ENCODE results near the gene BAX. TPM values are rescaled to one million over a fixed set of nuclear protein-coding genes. Genes with fewer than 3 reads are reported as not detected.

BAX gene
- polyA plus RNA-seq, 2 of the 4 experiments (the other 2 are of a cell fraction): 134 to 299 TPM

DNA sequence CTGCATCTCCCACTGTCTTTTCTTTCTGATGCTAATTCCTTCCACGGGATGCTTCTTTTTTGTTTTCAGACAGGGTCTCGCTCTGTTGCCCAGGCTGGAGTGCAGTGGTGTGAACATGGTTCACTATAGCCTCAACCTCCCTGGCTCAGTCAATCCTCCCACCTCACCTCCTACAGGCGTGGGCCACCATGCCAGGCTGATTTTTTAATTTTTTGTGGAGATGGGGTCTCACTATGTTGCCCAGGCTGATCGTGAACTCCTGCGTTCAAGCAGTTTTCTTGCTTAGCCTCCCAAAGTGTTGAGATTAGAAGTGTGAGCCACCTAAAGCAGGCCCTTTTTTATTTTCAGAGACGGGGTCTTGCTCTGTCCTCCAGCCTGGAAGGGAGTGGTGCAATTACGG, 33.6 kb downstream of the BAX start:
- ATAC-seq (no peak), DNase-seq (ENCODE audit: low read depth in 1 of 2, low spot score in 1 of 2) (no peak), FAIRE-seq (no peak)
- ChIA-PET CTCF (interaction anchor here (13.4 to 14.7 kb wide), 2 partner anchors 10 to 22 kb away, joined by 360 to 408 read pairs; partner anchors contain the start of gene LHB), POLR2A (no interaction called here)
- TF ChIP-seq MAZ (IDR thresholded peaks at IDR 0.05; ENCODE audit: borderline replicate concordance, low read depth, low read length): no peak
- no peak for TF ChIP-seq JUNB (IDR thresholded peaks at IDR 0.05)
- TF ChIP-seq RFX5 (IDR thresholded peaks at IDR 0.05): no peak
- no peak for TF ChIP-seq ZC3H11A (IDR thresholded peaks at IDR 0.05)
- TF ChIP-seq HOXB13 (CRISPR knock-in tag; IDR thresholded peaks at IDR 0.05; ENCODE audit: low read depth): no peak
- no peak for TF ChIP-seq SMC3 (IDR thresholded peaks at IDR 0.05)
- no peak for TF ChIP-seq TP53 (CRISPR knock-in tag; IDR thresholded peaks at IDR 0.05)
- TF ChIP-seq GATA3 (IDR thresholded peaks at IDR 0.05; ENCODE audit: borderline replicate concordance): no peak
- TF ChIP-seq, protein P1, sequence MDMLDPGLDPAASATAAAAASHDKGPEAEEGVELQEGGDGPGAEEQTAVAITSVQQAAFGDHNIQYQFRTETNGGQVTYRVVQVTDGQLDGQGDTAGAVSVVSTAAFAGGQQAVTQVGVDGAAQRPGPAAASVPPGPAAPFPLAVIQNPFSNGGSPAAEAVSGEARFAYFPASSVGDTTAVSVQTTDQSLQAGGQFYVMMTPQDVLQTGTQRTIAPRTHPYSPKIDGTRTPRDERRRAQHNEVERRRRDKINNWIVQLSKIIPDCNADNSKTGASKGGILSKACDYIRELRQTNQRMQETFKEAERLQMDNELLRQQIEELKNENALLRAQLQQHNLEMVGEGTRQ (IDR thresholded peaks at IDR 0.05): no peak
- TF ChIP-seq, protein P2, sequence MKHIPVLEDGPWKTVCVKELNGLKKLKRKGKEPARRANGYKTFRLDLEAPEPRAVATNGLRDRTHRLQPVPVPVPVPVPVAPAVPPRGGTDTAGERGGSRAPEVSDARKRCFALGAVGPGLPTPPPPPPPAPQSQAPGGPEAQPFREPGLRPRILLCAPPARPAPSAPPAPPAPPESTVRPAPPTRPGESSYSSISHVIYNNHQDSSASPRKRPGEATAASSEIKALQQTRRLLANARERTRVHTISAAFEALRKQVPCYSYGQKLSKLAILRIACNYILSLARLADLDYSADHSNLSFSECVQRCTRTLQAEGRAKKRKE (CRISPR knock-in tag; IDR thresholded peaks at IDR 0.05; ENCODE audit: low read depth): no peak
- TF ChIP-seq RCOR1 (IDR thresholded peaks at IDR 0.05; ENCODE audit: low read depth, low read length): no peak
- no peak for TF ChIP-seq CHD4 (IDR thresholded peaks at IDR 0.05; ENCODE audit: borderline replicate concordance)
- TF ChIP-seq FOXS1 (CRISPR knock-in tag; IDR thresholded peaks at IDR 0.05): no peak
- no peak for TF ChIP-seq RARB (CRISPR knock-in tag; IDR thresholded peaks at IDR 0.05)
- no peak for TF ChIP-seq RAD21 (conservative IDR thresholded peaks at IDR 0.05 in 1 of 2, IDR thresholded peaks at IDR 0.05 in 1 of 2)
- TF ChIP-seq HDAC2 (IDR thresholded peaks at IDR 0.05): no peak
- peaks cover 9% of the 10 kb centered on the region for H3K4me1 ChIP-seq
- WGBS (ENCODE audit: missing lambda C conversion rate): 96% methylated on average over 7 of the region's 7 CpGs
- no peak overlapping the region for H3K4me2 ChIP-seq
- H3K27ac ChIP-seq: no peak overlapping the region
- H3K9me3 ChIP-seq: no peaks in the 10 kb centered on the region
- no peak overlapping the region for H3K4me3 ChIP-seq

- TF ChIP-seq, protein P3, sequence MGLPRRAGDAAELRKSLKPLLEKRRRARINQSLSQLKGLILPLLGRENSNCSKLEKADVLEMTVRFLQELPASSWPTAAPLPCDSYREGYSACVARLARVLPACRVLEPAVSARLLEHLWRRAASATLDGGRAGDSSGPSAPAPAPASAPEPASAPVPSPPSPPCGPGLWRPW (IDR thresholded peaks at IDR 0.05): no peak
- TF ChIP-seq FOSL2 (IDR thresholded peaks at IDR 0.05): no peak
- no peak for TF ChIP-seq FOSL2 (CRISPR knock-in tag; IDR thresholded peaks at IDR 0.05)
- no peak for TF ChIP-seq CBX8 (IDR thresholded peaks at IDR 0.05)
- TF ChIP-seq, protein P2 (CRISPR knock-in tag; IDR thresholded peaks at IDR 0.05; ENCODE audit: low read depth): no peak
- TF ChIP-seq RNF2 (IDR thresholded peaks at IDR 0.05; ENCODE audit: borderline replicate concordance, low read depth): no peak
- no peak for TF ChIP-seq HDAC2 (IDR thresholded peaks at IDR 0.05)
- no peak for TF ChIP-seq E2F6 (IDR thresholded peaks at IDR 0.05; ENCODE audit: borderline replicate concordance, low read depth)
- TF ChIP-seq SREBF2 (IDR thresholded peaks at IDR 0.05): no peak
- Histone ChIP-seq H3K4me3 (no peak overlapping the region), H3K4me2 (no peak overlapping the region), H3K9me3 (no peaks in the 10 kb centered on the region), H3K27ac (no peak overlapping the region), H3K4me1 (peaks cover 9% of the 10 kb centered on the region)
- DNase-seq (ENCODE audit: low read depth in 1 of 2, low spot score in 1 of 2) (no peak), FAIRE-seq (no peak), ATAC-seq (no peak)
- POLR2A ChIA-PET: no interaction called here
- CTCF ChIA-PET: interaction anchor here (0.6 to 14.7 kb wide), 5 partner anchors 9 to 291 kb away, joined by 3 to 408 read pairs (median 4); partner anchors contain the start of gene LHB
- 93% methylated on average over 9 of the region's 9 CpGs for WGBS (ENCODE audit: missing lambda C conversion rate)
Observed at GRCh38 chr19:48988860-48989259, 34.2 kb downstream of the BAX start.
